Loucy (cell line): Measurements from ENCODE around the gene F2RL3.

Experiments used
- H2AFZ ChIP-seq: fragments of 200-600 bp; sonication (generic); 2 replicates; pipeline ENCODE4 v1.6.0; 2016; ENCODE audit warnings: antibody characterized with exemption, mild to moderate bottlenecking, low read length, moderate library complexity
- H3F3A ChIP-seq: fragments of 200-600 bp; 2 replicates; pipeline ENCODE4 v1.6.0; 2016; ENCODE audit warnings: antibody characterized with exemption, low read depth, mild to moderate bottlenecking
- H3K27me3 ChIP-seq: fragments of 200-600 bp; sonication (generic); 2 replicates; pipeline ENCODE4 v1.6.1; 2014; ENCODE audit warnings: low read length, mild to moderate bottlenecking; ENCODE audit not compliant: insufficient read depth, poor library complexity, severe bottlenecking
- H3K36me3 ChIP-seq: fragments of 200-600 bp; sonication (generic); 2 replicates; pipeline ENCODE4 v1.6.1; 2016; ENCODE audit warnings: low read length; ENCODE audit not compliant: insufficient read depth
- H3K4me1 ChIP-seq: fragments of 200-600 bp; sonication (generic); 2 replicates; pipeline ENCODE4 v1.5.1; 2014; ENCODE audit warnings: low read length, mild to moderate bottlenecking; ENCODE audit not compliant: insufficient read depth, poor library complexity, severe bottlenecking
- H3K4me2 ChIP-seq: fragments of 200-600 bp; sonication (generic); 2 replicates; pipeline ENCODE4 v1.6.0; 2014; ENCODE audit warnings: antibody characterized with exemption, low read length, low read depth, mild to moderate bottlenecking; ENCODE audit not compliant: poor library complexity, severe bottlenecking
- H3K4me3 ChIP-seq: fragments of 200-600 bp; sonication (generic); 2 replicates; pipeline ENCODE4 v1.5.1; 2014; ENCODE audit warnings: low read length, mild to moderate bottlenecking, mixed read lengths; ENCODE audit not compliant: poor library complexity, severe bottlenecking
- H3K79me2 ChIP-seq: fragments of 200-600 bp; sonication (generic); 2 replicates; pipeline ENCODE4 v1.6.1; 2014; ENCODE audit warnings: low read length; ENCODE audit not compliant: insufficient read depth
- H3K9ac ChIP-seq: fragments of 200-600 bp; sonication (generic); 2 replicates; pipeline ENCODE4 v1.6.0; 2014; ENCODE audit warnings: mild to moderate bottlenecking, low read depth, low read length, moderate library complexity; ENCODE audit not compliant: poor library complexity, severe bottlenecking
- H3K9me2 ChIP-seq: fragments of 200-600 bp; sonication (generic); replicated peaks from 2 replicates; pipeline ENCODE4 v1.6.1; 2016; ENCODE audit warnings: low read depth, low read length, mixed read lengths
- H3K9me3 ChIP-seq: fragments of 200-600 bp; sonication (generic); 2 replicates; pipeline ENCODE4 v1.6.1; 2014; ENCODE audit warnings: mild to moderate bottlenecking, antibody characterized with exemption, low read length, low read depth; ENCODE audit not compliant: insufficient read depth
- H4K20me1 ChIP-seq: fragments of 200-600 bp; sonication (generic); 2 replicates; pipeline ENCODE4 v1.6.0; 2014; ENCODE audit warnings: antibody characterized with exemption, low read length, mild to moderate bottlenecking; ENCODE audit not compliant: insufficient read depth, poor library complexity, severe bottlenecking
- EZH2phosphoT487 ChIP-seq: fragments of 200-600 bp; IDR thresholded peaks from 2 replicates; pipeline ENCODE4 v1.6.1; 2018; ENCODE audit warnings: antibody characterized with exemption, mild to moderate bottlenecking, moderate library complexity, borderline replicate concordance
- TF ChIP-seq, protein P1 (sequence below): fragments of 200-600 bp; sonication (generic); conservative IDR thresholded peaks from 2 replicates; pipeline ENCODE4 v1.5.1; 2014; ENCODE audit warnings: mild to moderate bottlenecking, antibody characterized with exemption, low read length

F2RL3 gene

DNA sequence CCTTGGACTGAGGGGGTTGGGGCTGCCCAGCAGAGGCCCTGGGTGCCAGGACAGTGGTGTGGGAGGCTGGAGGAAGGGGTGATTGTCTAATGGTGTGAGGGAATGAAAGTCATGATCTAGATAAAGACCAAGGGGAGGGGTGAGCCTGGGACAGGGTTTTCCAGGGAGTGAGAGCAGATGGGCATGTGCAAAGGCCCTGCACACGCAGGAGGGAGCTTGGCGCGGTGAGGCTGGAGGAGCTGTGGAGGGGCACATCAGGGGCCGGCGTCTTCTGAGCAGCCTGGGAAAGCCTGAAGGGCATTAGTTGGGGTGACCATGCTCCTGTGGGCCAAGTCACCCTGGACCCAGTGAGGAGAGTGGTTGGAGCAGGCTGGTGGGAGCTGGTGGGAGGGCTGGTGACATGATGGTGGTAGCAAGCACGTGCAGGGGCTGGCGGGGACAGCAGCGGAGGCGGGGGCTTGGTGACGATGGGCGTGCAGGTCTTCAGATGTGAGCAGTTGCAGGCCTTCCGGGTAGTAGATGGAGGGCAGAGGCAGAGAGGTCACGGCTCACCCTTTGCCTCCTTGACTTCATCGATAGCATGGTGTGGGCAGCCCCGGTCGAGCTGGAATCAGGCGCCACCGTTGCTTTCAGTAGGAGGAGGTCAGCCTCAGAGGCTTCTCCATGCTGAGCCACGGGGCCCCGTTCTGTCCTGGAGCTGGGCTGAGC, 20.2 kb upstream of the F2RL3 start:
- Histone ChIP-seq H3K79me2 (no peaks in the 10 kb centered on the region), H4K20me1 (no peaks in the 10 kb centered on the region), H3K9me2 (no peaks in the 10 kb centered on the region), H3K9ac (no peak overlapping the region), H3K4me1 (no peaks in the 10 kb centered on the region), H2AFZ (no peak overlapping the region), H3F3A (no peaks in the 10 kb centered on the region), H3K36me3 (peaks cover 55% of the 10 kb centered on the region; the same call in 1 of the 2 replicates), H3K4me2 (no peak overlapping the region), H3K4me3 (no peak overlapping the region), H3K9me3 (no peaks in the 10 kb centered on the region), H3K27me3 (no peaks in the 10 kb centered on the region)
- TF ChIP-seq, protein P1, sequence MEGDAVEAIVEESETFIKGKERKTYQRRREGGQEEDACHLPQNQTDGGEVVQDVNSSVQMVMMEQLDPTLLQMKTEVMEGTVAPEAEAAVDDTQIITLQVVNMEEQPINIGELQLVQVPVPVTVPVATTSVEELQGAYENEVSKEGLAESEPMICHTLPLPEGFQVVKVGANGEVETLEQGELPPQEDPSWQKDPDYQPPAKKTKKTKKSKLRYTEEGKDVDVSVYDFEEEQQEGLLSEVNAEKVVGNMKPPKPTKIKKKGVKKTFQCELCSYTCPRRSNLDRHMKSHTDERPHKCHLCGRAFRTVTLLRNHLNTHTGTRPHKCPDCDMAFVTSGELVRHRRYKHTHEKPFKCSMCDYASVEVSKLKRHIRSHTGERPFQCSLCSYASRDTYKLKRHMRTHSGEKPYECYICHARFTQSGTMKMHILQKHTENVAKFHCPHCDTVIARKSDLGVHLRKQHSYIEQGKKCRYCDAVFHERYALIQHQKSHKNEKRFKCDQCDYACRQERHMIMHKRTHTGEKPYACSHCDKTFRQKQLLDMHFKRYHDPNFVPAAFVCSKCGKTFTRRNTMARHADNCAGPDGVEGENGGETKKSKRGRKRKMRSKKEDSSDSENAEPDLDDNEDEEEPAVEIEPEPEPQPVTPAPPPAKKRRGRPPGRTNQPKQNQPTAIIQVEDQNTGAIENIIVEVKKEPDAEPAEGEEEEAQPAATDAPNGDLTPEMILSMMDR = no peak
- no peak for TF ChIP-seq EZH2phosphoT487

DNA sequence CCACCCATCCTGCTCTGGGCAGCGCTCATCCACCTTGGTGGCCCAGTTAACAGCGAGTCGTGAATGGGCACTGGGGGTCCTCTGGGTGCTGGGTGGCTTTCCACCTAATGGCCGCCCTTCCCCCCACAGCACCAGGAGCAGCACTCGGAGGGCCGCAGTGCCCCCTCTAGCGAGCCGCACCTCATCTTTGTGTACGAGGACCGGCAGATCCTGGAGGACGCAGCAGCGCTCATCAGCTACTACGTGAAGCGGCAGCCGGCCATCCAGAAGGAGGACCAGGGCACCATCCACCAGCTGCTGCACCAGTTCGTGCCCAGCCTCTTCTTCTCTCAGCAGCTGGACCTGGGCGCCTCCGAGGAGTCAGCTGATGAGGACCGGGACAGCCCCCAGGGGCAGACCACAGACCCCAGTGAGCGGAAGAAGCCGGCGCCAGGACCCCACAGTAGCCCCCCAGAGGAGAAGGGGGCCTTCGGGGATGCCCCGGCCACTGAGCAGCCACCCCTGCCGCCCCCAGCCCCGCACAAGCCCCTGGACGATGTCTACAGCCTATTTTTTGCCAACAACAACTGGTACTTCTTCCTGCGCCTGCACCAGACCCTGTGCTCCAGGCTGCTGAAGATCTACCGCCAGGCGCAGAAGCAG, 19.3 kb upstream of the F2RL3 start:
- H2AFZ ChIP-seq = no peak overlapping the region
- H3K4me3 ChIP-seq = no peak overlapping the region
- no peak for TF ChIP-seq EZH2phosphoT487
- TF ChIP-seq, protein P1 = no peak
- H3K9me3 ChIP-seq = no peaks in the 10 kb centered on the region
- H3K36me3 ChIP-seq = peaks cover 52% of the 10 kb centered on the region; the same call in 1 of the 2 replicates
- no peak overlapping the region for H3K9ac ChIP-seq
- H3K27me3 ChIP-seq = no peaks in the 10 kb centered on the region
- peaks cover 5% of the 10 kb centered on the region for H3K4me1 ChIP-seq
- no peaks in the 10 kb centered on the region for H3K9me2 ChIP-seq
- peaks cover 2% of the 10 kb centered on the region; the same call in 1 of the 2 replicates for H3K79me2 ChIP-seq
- H3F3A ChIP-seq = no peaks in the 10 kb centered on the region
- H4K20me1 ChIP-seq = no peaks in the 10 kb centered on the region
- no peak overlapping the region for H3K4me2 ChIP-seq

DNA sequence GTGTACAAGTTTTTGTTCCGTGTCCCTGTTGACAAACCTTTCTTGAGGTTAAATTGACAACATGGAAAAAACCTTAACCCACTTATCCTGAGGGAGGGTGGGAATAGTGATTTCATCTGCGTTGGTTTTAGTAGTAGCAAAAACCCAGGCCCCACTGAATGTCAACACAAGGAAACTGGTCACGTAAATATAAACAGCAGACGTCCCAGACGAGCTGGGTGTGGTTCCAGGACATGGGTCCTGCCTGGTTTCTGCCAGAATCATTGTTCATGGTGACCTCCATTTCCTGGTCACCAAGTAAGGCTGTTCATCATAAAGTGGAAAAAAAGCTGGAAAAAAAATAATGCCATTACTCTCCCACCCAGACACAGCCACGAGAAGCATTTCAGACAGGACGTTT, 16.9 kb upstream of the F2RL3 start:
- Histone ChIP-seq H3K4me2 (no peak overlapping the region), H3K4me3 (no peak overlapping the region), H3K9me3 (no peaks in the 10 kb centered on the region), H3K36me3 (peaks cover 47% of the 10 kb centered on the region; the same call in 1 of the 2 replicates), H3K27me3 (no peaks in the 10 kb centered on the region), H3K9ac (no peak overlapping the region), H3K9me2 (no peaks in the 10 kb centered on the region), H4K20me1 (no peaks in the 10 kb centered on the region), H3K79me2 (peaks cover 12% of the 10 kb centered on the region), H3F3A (no peaks in the 10 kb centered on the region), H3K4me1 (peaks cover 25% of the 10 kb centered on the region), H2AFZ (no peak overlapping the region)
- TF ChIP-seq, protein P1 = no peak
- TF ChIP-seq EZH2phosphoT487 = no peak
